Breast epithelium (tissue), 4 donors: Measurements from ENCODE around the gene DDOST. TPM values are rescaled to one million over a fixed set of nuclear protein-coding genes. Genes with fewer than 3 reads are reported as not detected.

Source experiments
- DNase-seq, 2 donors: peaks; one replicate each; pipeline ENCODE4 v3.0.0-alpha.2; 2019; ENCODE audit warnings: low spot score in 2 of 2
- H3K27ac ChIP-seq, 2 donors: fragments of 200-600 bp; sonication (generic) in 1 of 2; one replicate each; pipeline ENCODE4 v1.5.1; 2016 to 2019; ENCODE audit warnings: mild to moderate bottlenecking in 1 of 2
- H3K27me3 ChIP-seq, 2 donors: fragments of 200-600 bp; sonication (generic) in 1 of 2; one replicate each; pipeline versions ENCODE4 v1.5.1 to v1.6.0; 2017 to 2019; ENCODE audit warnings: control low read depth in 1 of 2, mild to moderate bottlenecking in 1 of 2
- H3K36me3 ChIP-seq: fragments of 200-600 bp; one replicate; pipeline ENCODE4 v1.5.1; 2019
- H3K4me1 ChIP-seq, 2 donors: fragments of 200-600 bp; sonication (generic); one replicate each; pipeline ENCODE4 v1.5.1; 2016 to 2019; ENCODE audit warnings: control low read depth in 1 of 2
- H3K4me3 ChIP-seq, 3 donors: fragments of 200-600 bp; sonication (generic); 1 replicate in 2 of 3; 2 replicates in 1 of 3; pipeline ENCODE4 v1.5.1; 2016 to 2019; ENCODE audit warnings: mild to moderate bottlenecking in 3 of 3, moderate library complexity in 2 of 3
- H3K9me3 ChIP-seq, 2 donors: fragments of 200-600 bp; sonication (generic) in 1 of 2; one replicate each; pipeline ENCODE4 v1.5.1; 2016 to 2019; ENCODE audit warnings: control low read depth in 1 of 2
- POLR2A ChIP-seq: fragments of 450-650 bp; IDR thresholded peaks from one replicate; pipeline ENCODE4 v1.6.1; 2016; ENCODE audit warnings: antibody characterized with exemption, mild to moderate bottlenecking, moderate library complexity
- POLR2AphosphoS5 ChIP-seq, 3 donors: sonication (generic); formaldehyde crosslinking; IDR thresholded peaks; one replicate each; pipeline ENCODE4 v1.6.1; 2017; ENCODE audit warnings: antibody characterized with exemption in 3 of 3
- intact Hi-C: fragments of 100-400 bp; cut with DNase I; formaldehyde crosslinking; loops from one replicate; pipeline ENCODE4 v1.15.1; 2023; ENCODE audit warnings: low total_unique reads
- total RNA-seq, 3 donors: library from RNA; depleted of rRNA; stranded (reverse); fragments of >200 nt; gene quantifications; one replicate each; pipeline ENCODE4 v1.1.0, GENCODE V29; 2016
- TF ChIP-seq, protein P1 (sequence below), 3 donors: fragments of 450-650 bp; IDR thresholded peaks; one replicate each; pipeline ENCODE4 v1.5.1; 2016 to 2017; ENCODE audit warnings: antibody characterized with exemption in 3 of 3, mild to moderate bottlenecking in 3 of 3, moderate library complexity in 3 of 3

DDOST gene
- total RNA-seq, 3 donors from 2014 or later = 127 to 145 (median 138) TPM

GRCh38 chr1:20701847-20702246 lies 40.7 kb upstream of the DDOST start:
- H3K27me3 ChIP-seq = no peaks in the 10 kb centered on the region
- no peaks in the 10 kb centered on the region for H3K9me3 ChIP-seq
- H3K27ac ChIP-seq = no peak overlapping the region
- DNase-seq = no peak
- intact Hi-C loops = no loop called here
- no peak overlapping the region for H3K4me3 ChIP-seq
- TF ChIP-seq POLR2AphosphoS5 (IDR thresholded peaks at IDR 0.05) = no peak
- TF ChIP-seq POLR2A = no peak
- TF ChIP-seq, protein P1, sequence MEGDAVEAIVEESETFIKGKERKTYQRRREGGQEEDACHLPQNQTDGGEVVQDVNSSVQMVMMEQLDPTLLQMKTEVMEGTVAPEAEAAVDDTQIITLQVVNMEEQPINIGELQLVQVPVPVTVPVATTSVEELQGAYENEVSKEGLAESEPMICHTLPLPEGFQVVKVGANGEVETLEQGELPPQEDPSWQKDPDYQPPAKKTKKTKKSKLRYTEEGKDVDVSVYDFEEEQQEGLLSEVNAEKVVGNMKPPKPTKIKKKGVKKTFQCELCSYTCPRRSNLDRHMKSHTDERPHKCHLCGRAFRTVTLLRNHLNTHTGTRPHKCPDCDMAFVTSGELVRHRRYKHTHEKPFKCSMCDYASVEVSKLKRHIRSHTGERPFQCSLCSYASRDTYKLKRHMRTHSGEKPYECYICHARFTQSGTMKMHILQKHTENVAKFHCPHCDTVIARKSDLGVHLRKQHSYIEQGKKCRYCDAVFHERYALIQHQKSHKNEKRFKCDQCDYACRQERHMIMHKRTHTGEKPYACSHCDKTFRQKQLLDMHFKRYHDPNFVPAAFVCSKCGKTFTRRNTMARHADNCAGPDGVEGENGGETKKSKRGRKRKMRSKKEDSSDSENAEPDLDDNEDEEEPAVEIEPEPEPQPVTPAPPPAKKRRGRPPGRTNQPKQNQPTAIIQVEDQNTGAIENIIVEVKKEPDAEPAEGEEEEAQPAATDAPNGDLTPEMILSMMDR (IDR thresholded peaks at IDR 0.05) = no peak
- no peaks in the 10 kb centered on the region for H3K4me1 ChIP-seq
- H3K36me3 ChIP-seq = no peaks in the 10 kb centered on the region

GRCh38 chr1:20701446-20701845 lies 40.3 kb upstream of the DDOST start:
- Histone ChIP-seq H3K4me1 (no peaks in the 10 kb centered on the region), H3K27me3 (no peaks in the 10 kb centered on the region), H3K9me3 (no peaks in the 10 kb centered on the region), H3K36me3 (no peaks in the 10 kb centered on the region), H3K27ac (no peak overlapping the region), H3K4me3 (no peak overlapping the region)
- intact Hi-C loops = no loop called here
- no peak for DNase-seq
- TF ChIP-seq, protein P1 (IDR thresholded peaks at IDR 0.05) = no peak
- TF ChIP-seq POLR2A (no peak), POLR2AphosphoS5 (IDR thresholded peaks at IDR 0.05) (no peak)

- no peaks in the 10 kb centered on the region for H3K4me1 ChIP-seq
- TF ChIP-seq POLR2AphosphoS5 (IDR thresholded peaks at IDR 0.05) (no peak), POLR2A (no peak)
- TF ChIP-seq, protein P1 (IDR thresholded peaks at IDR 0.05) = no peak
- H3K27me3 ChIP-seq = no peaks in the 10 kb centered on the region
- DNase-seq = no peak
- H3K27ac ChIP-seq = no peak overlapping the region
- no peaks in the 10 kb centered on the region for H3K9me3 ChIP-seq
- no peak overlapping the region for H3K4me3 ChIP-seq
- no peaks in the 10 kb centered on the region for H3K36me3 ChIP-seq
- intact Hi-C loops = no loop called here
Observed at GRCh38 chr1:20700636-20701215, 39.6 kb upstream of the DDOST start.

DNA sequence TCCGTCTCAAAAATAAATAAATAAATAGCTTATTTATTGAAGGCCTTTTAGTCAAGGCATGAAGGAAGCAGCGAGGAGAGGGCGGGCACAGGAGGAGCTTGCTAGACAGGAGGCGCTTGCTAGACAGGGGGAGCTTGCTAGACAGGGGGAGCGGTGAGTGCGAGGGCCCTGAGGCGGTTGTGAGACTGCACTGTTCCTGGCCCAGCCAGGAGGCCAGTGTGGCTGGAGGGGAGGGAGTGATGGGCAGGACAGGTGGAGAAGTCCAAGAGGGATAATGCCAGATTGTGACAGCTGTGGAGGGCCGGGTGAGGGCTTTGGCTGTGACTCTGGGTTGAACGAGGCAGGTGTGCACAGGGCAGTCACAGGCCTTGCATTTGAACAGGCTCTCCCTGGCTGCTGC lies 38.4 kb upstream of the DDOST start:
- no peaks in the 10 kb centered on the region for H3K4me1 ChIP-seq
- DNase-seq = peak in 1 of 2 donors; percentile 24
- no peaks in the 10 kb centered on the region for H3K9me3 ChIP-seq
- no peaks in the 10 kb centered on the region for H3K36me3 ChIP-seq
- intact Hi-C loops = no loop called here
- H3K27me3 ChIP-seq = no peaks in the 10 kb centered on the region
- no peak overlapping the region for H3K4me3 ChIP-seq
- TF ChIP-seq, protein P1 (IDR thresholded peaks at IDR 0.05) = no peak
- no peak for TF ChIP-seq POLR2A
- TF ChIP-seq POLR2AphosphoS5 (IDR thresholded peaks at IDR 0.05) = no peak
- H3K27ac ChIP-seq = no peak overlapping the region

DNA sequence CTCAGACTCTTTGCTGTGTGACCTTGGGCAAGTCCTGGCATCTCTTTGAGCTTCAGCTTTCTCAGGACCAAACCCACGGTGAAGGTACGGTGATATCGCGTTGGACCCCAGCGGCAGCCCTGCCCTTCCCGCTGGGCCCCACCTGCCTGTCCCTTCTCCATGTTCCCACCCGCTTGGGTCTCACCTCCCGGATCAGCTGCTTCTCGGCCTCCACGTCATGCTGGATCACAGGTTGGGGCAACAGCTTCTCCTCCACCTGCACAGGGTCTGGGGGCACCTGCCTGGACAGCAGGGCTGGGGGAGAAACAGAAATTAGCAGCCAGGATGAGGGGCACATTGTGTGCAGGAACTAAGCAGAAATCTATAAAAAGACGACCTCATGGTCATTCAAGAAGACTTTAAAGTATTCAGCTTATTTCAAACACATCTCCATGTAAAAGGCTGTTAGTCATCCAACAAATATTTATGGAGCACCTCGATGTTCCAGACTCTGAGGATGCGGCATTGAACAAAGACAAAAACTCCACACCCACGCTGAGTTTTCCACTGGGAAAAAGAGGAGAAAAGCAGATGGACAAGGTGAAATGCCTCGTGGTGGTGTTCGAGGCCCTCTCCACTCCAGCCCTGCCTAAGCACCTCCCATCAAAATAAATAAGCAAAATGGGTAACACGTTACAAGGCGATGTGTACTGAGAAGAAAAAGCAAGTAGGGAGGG lies 37.2 kb upstream of the DDOST start:
- intact Hi-C loops = no loop called here
- H3K4me1 ChIP-seq = no peaks in the 10 kb centered on the region
- no peaks in the 10 kb centered on the region for H3K27me3 ChIP-seq
- no peaks in the 10 kb centered on the region for H3K9me3 ChIP-seq
- H3K27ac ChIP-seq = no peak overlapping the region
- H3K4me3 ChIP-seq = no peak overlapping the region
- no peak for DNase-seq
- TF ChIP-seq, protein P1 (IDR thresholded peaks at IDR 0.05) = no peak
- TF ChIP-seq POLR2AphosphoS5 (IDR thresholded peaks at IDR 0.05) = no peak
- no peak for TF ChIP-seq POLR2A
- H3K36me3 ChIP-seq = no peaks in the 10 kb centered on the region
